Amniotic epithelial cell (primary cell): Measurements from ENCODE around the gene IL15.
A peak's percentile ranks its signal among the peaks of the same experiment; 100 is the strongest.

Source experiments
- DNase-seq: peaks from one replicate; pipeline ENCODE4 v3.0.0-alpha.2; 2010; ENCODE audit warnings: low read depth

Gene IL15

GRCh38 chr4:141702472-141703182, 66.2 kb downstream of the IL15 start:
- DNase-seq = peak; percentile 18

- no peak for DNase-seq
These were observed 67.1 kb downstream of the IL15 start for GRCh38 chr4:141703497-141703896.

GRCh38 chr4:141705048-141705746, 68.8 kb downstream of the IL15 start:
- no peak for DNase-seq

- peak; percentile 68 for DNase-seq
These were observed 69.5 kb downstream of the IL15 start for GRCh38 chr4:141705747-141706377.

DNA sequence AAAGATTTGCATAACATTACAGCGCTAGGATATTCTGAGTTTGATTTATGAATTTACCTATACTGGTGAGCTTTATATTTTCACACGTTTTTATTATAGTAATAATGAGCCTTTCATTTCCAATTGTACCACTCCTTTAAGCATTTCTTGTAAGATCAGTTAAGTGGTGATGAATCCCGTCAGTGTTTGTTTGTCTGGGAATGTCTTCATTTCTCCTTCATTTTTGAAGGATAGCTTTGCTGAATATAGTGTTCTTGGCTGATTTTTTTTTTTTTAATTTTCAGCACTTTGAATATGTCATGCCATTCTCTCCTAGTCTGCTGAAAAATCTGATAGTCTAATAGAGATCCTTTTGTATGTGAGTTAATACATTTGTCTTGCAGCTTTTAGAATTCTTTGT, 70.1 kb downstream of the IL15 start:
- DNase-seq = peak; percentile 45

GRCh38 chr4:141711211-141711610, 74.8 kb downstream of the IL15 start:
- peak; percentile 42 for DNase-seq

DNA sequence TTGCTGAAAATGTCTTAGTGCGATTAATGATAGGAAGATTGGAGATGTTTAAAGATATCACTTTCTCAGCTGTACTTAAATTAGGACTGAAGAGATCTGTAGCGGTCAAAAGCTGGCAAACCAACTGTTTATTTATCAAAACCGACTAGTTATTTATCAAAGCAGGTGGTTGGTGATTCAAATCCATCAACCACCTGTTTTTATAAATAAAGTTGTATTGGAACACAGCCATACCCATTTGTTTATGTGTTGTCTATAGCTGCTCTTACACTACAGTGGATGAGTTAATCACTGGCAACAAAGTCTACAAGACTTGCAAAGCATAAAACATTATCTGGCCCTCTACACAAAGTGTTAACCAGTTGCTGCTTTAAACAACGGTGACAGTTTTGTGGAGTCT, 76.8 kb downstream of the IL15 start:
- DNase-seq = no peak

- DNase-seq = peak; percentile 55
These were observed 77.5 kb downstream of the IL15 start for GRCh38 chr4:141713771-141714445.

- DNase-seq = no peak
These were observed 83.2 kb downstream of the IL15 start for GRCh38 chr4:141719585-141719984.

DNA sequence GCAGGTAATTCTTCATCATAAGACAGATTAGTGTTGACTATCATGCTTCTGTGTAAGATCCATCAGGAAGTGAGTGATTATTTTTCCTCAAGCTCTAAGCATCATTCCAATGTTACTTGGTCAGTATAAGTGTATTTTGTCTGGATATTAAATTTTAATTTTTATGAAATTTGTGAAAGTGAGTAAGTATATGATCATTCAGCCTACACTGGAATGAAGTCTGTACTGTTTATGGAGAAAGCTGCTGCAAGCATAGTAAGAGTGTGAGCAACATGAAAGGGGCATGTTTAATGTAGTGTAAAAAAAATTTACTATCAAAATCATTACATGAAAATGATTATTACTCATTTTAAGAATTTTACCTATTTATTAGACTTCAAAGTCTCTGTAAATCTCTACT, 84.8 kb downstream of the IL15 start:
- DNase-seq = no peak

- no peak for DNase-seq
These were observed 88.3 kb downstream of the IL15 start for GRCh38 chr4:141724646-141725045.

- DNase-seq = no peak
These were observed 91.0 kb downstream of the IL15 start for GRCh38 chr4:141727420-141727819.

DNA sequence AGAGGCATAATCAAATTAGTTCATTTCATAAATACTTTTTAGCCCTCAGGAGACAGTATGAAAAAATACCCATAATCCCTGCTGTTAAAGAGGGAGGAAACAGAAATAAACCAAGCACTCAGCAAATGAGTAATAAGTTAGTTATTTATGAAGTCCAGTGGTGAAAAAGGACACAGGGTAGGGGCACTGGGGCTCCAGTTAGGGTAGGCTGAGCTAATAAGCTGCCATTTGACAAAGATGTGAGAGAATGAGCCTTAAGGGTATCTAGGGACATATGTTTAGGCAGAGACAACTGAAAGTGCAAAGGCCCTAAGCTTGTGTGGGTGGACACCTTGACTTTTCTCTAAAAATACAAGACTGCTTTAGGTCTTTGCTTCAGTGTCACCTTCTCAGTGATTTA, 94.4 kb downstream of the IL15 start:
- DNase-seq = peak; percentile 17

- peak; percentile 3 for DNase-seq
These were observed 95.1 kb downstream of the IL15 start for GRCh38 chr4:141731481-141731880.

- DNase-seq = no peak
These were observed 103.3 kb downstream of the IL15 start for GRCh38 chr4:141739636-141740035.

GRCh38 chr4:141746026-141746425, 109.6 kb downstream of the IL15 start:
- DNase-seq = no peak

DNA sequence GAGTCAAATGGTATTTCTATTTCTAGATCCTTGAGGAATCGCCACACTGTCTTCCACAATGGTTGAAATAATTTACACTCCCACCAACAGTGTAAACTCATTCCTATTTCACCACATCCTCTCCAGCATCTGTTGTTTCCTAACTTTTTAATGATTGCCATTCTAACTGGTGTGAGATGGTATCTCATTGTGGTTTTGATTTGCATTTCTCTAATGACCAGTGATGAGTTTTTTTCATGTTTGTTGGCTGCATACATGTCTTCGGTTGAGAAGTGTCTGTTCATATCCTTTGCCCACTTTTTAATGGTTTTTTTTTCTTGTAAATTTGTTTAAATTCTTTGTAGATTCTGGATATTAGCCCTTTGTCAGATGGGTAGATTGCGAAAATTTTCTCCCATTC, 115.4 kb downstream of the IL15 start:
- DNase-seq = peak; percentile 22

DNA sequence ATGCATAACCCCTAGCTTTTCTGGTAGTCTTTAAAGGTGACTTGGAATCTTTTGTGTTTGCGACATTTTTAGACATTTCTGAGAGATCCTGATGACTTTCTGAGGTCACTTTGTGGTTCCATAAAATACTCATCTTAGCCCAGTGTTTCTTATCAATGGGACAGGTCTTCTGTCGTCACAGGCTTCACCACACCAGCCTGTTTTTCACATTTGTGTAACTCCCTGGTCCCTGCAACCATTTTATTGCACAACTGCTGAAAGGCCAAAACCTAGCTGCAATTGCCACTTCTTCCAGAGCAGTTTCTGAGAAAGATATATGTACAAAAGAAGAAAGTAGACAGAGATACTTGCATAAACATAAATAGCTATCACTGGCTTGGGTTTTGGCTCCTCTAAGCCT, 120.9 kb downstream of the IL15 start:
- peak; percentile 87 for DNase-seq

DNA sequence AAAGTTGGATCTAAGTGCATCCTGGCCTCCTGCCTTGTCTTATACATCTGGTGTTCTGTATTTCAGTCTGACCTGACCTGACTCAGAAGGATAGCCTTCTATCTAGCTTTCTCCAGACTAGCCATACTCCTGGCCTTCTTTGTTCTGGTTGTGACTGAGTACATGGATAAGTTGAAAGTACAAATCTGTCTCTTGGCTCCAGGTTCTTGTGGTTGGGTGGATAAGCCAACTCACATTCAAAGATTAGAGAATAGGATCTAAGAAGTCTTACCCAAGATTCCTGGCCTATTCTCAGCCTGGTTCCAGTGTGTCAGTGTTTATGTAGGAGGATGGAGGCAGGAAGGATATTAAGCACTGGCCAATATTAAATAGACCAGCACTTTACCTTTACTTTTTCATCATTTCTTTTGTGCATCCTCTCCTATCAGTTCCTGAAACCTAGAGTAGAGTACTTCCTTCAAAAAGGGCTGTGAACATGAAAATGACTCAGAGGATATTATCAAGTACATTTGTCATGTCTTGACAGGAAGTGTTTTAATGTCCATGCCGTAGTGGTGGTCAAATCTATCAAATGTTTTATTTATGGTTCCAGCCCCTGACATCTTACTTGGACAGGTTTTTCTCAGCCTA, 123.5 kb downstream of the IL15 start:
- DNase-seq = peak; percentile 97

GRCh38 chr4:141761926-141762325, 125.5 kb downstream of the IL15 start:
- peak; percentile 43 for DNase-seq

DNA sequence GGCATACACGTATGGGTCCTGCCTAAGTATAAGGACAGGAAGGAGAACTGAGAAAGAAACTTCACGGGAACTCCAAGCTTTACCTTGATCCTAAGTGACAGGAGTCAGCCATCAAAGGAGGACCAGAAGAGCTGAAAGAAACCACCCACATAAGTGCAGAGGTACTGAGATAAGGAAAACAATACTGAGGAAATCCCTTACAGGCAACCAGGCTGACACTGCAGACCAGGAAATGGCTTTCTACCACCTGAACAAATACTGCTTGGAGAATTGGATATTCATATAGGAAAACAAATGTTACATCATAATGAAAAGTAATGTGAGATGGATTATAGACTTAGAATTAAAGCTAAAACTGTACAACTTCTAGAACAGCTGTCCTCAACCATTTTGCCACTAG, 127.0 kb downstream of the IL15 start:
- no peak for DNase-seq

GRCh38 chr4:141768954-141769353, 132.6 kb downstream of the IL15 start:
- peak; percentile 23 for DNase-seq
